Measurements from ENCODE around the gene TNFRSF14.

TNFRSF14 gene

GRCh38 chr1:2517966-2518365 is 38.2 kb upstream of the TNFRSF14 start (continued):
- no peak for TF ChIP-seq TSHZ2 (CRISPR knock-in tag; IDR thresholded peaks at IDR 0.05)
- TF ChIP-seq, protein P1, sequence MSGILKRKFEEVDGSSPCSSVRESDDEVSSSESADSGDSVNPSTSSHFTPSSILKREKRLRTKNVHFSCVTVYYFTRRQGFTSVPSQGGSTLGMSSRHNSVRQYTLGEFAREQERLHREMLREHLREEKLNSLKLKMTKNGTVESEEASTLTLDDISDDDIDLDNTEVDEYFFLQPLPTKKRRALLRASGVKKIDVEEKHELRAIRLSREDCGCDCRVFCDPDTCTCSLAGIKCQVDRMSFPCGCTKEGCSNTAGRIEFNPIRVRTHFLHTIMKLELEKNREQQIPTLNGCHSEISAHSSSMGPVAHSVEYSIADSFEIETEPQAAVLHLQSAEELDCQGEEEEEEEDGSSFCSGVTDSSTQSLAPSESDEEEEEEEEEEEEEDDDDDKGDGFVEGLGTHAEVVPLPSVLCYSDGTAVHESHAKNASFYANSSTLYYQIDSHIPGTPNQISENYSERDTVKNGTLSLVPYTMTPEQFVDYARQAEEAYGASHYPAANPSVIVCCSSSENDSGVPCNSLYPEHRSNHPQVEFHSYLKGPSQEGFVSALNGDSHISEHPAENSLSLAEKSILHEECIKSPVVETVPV (CRISPR knock-in tag; IDR thresholded peaks at IDR 0.05) = no peak
- TF ChIP-seq SNAI2 (CRISPR knock-in tag; IDR thresholded peaks at IDR 0.05) = no peak
- no peak for TF ChIP-seq ZC3H10 (CRISPR knock-in tag; IDR thresholded peaks at IDR 0.05)
- no peak for TF ChIP-seq GLIS3 (CRISPR knock-in tag; IDR thresholded peaks at IDR 0.05)
- no peak for TF ChIP-seq ZNF565 (CRISPR knock-in tag; conservative IDR thresholded peaks at IDR 0.05; ENCODE audit: low read depth)
- no peak for TF ChIP-seq ISL1 (CRISPR knock-in tag; IDR thresholded peaks at IDR 0.05)

DNA sequence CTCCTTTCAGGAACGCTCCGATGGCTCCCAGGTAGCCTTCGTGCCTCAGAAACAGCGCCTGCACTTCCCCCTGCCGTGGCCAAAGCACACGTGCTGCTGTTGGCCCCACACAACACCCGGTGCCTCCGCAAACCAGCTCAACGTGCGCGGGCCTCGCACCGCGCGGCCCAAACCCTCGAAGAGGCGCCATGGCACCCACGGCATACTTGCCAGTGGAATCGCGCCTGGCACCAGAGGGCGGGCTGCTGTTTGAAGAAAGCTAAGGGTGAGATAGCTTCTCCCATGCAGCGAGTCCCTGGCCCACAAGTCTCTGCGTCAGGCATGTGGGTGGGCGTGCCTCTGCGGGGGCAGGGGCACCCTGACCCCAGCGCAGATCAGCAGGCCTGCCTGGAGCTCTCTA is 37.6 kb upstream of the TNFRSF14 start:
- TF ChIP-seq ZNF565 (CRISPR knock-in tag; conservative IDR thresholded peaks at IDR 0.05; ENCODE audit: low read depth) (no peak), CSDC2 (CRISPR knock-in tag; IDR thresholded peaks at IDR 0.05) (no peak), SNAI2 (CRISPR knock-in tag; IDR thresholded peaks at IDR 0.05) (no peak), ESRRG (CRISPR knock-in tag; IDR thresholded peaks at IDR 0.05) (no peak), TOX (CRISPR knock-in tag; IDR thresholded peaks at IDR 0.05; ENCODE audit: borderline replicate concordance) (no peak), PPARA (CRISPR knock-in tag; IDR thresholded peaks at IDR 0.05; ENCODE audit: borderline replicate concordance) (no peak), CREB5 (CRISPR knock-in tag; IDR thresholded peaks at IDR 0.05; ENCODE audit: low read depth) (no peak), ZC3H10 (CRISPR knock-in tag; IDR thresholded peaks at IDR 0.05) (no peak), ZFP3 (CRISPR knock-in tag; IDR thresholded peaks at IDR 0.05) (no peak), ZNF70 (CRISPR knock-in tag; IDR thresholded peaks at IDR 0.05) (no peak), GLIS3 (CRISPR knock-in tag; IDR thresholded peaks at IDR 0.05) (no peak), ISL1 (CRISPR knock-in tag; IDR thresholded peaks at IDR 0.05) (no peak), ARNTL (CRISPR knock-in tag; IDR thresholded peaks at IDR 0.05; ENCODE audit: borderline replicate concordance, low read depth) (no peak), TCF4 (CRISPR knock-in tag; IDR thresholded peaks at IDR 0.05; ENCODE audit: borderline replicate concordance) (no peak)
- TF ChIP-seq, protein P1 (CRISPR knock-in tag; IDR thresholded peaks at IDR 0.05) = no peak
- TF ChIP-seq, protein P2, sequence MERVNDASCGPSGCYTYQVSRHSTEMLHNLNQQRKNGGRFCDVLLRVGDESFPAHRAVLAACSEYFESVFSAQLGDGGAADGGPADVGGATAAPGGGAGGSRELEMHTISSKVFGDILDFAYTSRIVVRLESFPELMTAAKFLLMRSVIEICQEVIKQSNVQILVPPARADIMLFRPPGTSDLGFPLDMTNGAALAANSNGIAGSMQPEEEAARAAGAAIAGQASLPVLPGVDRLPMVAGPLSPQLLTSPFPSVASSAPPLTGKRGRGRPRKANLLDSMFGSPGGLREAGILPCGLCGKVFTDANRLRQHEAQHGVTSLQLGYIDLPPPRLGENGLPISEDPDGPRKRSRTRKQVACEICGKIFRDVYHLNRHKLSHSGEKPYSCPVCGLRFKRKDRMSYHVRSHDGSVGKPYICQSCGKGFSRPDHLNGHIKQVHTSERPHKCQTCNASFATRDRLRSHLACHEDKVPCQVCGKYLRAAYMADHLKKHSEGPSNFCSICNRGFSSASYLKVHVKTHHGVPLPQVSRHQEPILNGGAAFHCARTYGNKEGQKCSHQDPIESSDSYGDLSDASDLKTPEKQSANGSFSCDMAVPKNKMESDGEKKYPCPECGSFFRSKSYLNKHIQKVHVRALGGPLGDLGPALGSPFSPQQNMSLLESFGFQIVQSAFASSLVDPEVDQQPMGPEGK (CRISPR knock-in tag; IDR thresholded peaks at IDR 0.05; ENCODE audit: borderline replicate concordance) = no peak
- ATAC-seq = no peak

DNA sequence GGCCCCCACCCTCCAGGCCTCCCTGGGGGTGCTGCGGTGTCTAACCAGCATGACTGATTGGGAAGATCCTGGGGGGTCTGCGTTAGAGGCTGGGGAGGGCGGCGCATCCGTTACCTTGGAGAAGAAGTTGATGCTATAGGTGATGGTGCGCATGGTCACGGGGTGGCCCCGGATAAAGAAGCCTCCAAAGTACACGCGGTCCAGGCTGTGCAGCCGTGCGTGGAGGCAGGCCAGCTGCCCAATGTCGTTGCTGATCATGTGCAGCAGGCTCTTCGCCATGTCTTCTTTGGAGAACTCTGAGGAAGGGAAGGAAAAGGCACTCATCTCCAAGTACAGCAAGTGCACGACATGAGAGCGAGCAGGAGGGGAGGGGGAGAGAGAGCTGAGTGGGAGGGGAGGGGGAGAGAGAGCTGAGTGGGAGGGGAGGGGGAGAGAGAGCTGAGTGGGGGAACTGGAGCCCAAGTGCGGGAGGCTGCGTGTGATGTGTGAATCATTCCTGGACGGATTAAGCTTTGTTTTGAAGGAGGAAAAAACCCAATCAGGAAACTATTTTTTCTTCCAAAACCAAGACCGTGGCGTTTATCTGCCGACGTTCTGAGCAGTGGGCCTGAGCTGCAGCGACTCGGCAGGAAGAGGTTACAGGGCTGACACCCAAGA is 37.0 kb upstream of the TNFRSF14 start:
- ATAC-seq = no peak

GRCh38 chr1:2519729-2520128 is 36.4 kb upstream of the TNFRSF14 start:
- TF ChIP-seq PPARA (CRISPR knock-in tag; IDR thresholded peaks at IDR 0.05; ENCODE audit: borderline replicate concordance) (no peak), TSHZ2 (CRISPR knock-in tag; IDR thresholded peaks at IDR 0.05) (no peak)

More for the DNA sequence above, 37.0 kb upstream of the TNFRSF14 start:
- TF ChIP-seq ZFP3 (CRISPR knock-in tag; IDR thresholded peaks at IDR 0.05) = no peak

More at GRCh38 chr1:2519729-2520128, 36.4 kb upstream of the TNFRSF14 start:
- no peak for ATAC-seq

Data from SK-N-SH treated with all-trans-retinoic acid at 6 μM for 48 hours (cell line).